Activated CD8-positive, alpha-beta memory T cell treated with anti-CD3 and anti-CD28 coated beads, Interleukin-2, amount 50 U/mL, for 4 hours (primary cell): ENCODE data around the gene NDUFB2.
"Not testable (repeated sequence)": the region's sequence is repeated elsewhere in the genome, so short reads cannot be mapped to it uniquely, and the experiment has no call there.

ENCODE experiments used
- DNase-seq: peaks from one replicate; pipeline ENCODE4 v3.0.0-alpha.2; 2020

The NDUFB2 gene

GRCh38 chr7:140694592-140694991, 1.9 kb upstream of the NDUFB2 start:
- no peak for DNase-seq

- DNase-seq = no peak
These were observed 1.1 kb upstream of the NDUFB2 start for GRCh38 chr7:140695381-140695780.

GRCh38 chr7:140696024-140696679, 356 bp upstream of the NDUFB2 start:
- DNase-seq = peak; percentile 97

GRCh38 chr7:140697447-140698143, 1.1 kb downstream of the NDUFB2 start:
- no peak for DNase-seq

- no peak for DNase-seq
These were observed 2.0 kb downstream of the NDUFB2 start for GRCh38 chr7:140698477-140698876.

- no peak for DNase-seq
These were observed 6.3 kb downstream of the NDUFB2 start for GRCh38 chr7:140702774-140703173.

- DNase-seq = no peak
These were observed 7.7 kb downstream of the NDUFB2 start for GRCh38 chr7:140704205-140704604.

GRCh38 chr7:140707132-140707531, 10.6 kb downstream of the NDUFB2 start:
- no peak for DNase-seq

GRCh38 chr7:140708764-140709163, 12.3 kb downstream of the NDUFB2 start:
- not testable (repeated sequence) for DNase-seq

GRCh38 chr7:140712392-140712791, 15.9 kb downstream of the NDUFB2 start:
- DNase-seq = not testable (repeated sequence)

GRCh38 chr7:140714331-140715040, 18.0 kb downstream of the NDUFB2 start:
- DNase-seq = no peak

GRCh38 chr7:140719721-140720120, 23.2 kb downstream of the NDUFB2 start:
- no peak for DNase-seq

- no peak for DNase-seq
These were observed 25.7 kb downstream of the NDUFB2 start for GRCh38 chr7:140722254-140722653.

- peak; percentile 28 for DNase-seq
These were observed 26.5 kb downstream of the NDUFB2 start for GRCh38 chr7:140723006-140723405.

GRCh38 chr7:140723574-140723973, 27.1 kb downstream of the NDUFB2 start:
- no peak for DNase-seq

- DNase-seq = no peak
These were observed 28.2 kb downstream of the NDUFB2 start for GRCh38 chr7:140724706-140725105.

GRCh38 chr7:140726281-140726680, 29.8 kb downstream of the NDUFB2 start:
- no peak for DNase-seq

- no peak for DNase-seq
These were observed 35.9 kb downstream of the NDUFB2 start for GRCh38 chr7:140732416-140732815.

GRCh38 chr7:140734096-140734495, 37.6 kb downstream of the NDUFB2 start:
- DNase-seq = no peak

GRCh38 chr7:140734729-140735128, 38.2 kb downstream of the NDUFB2 start:
- DNase-seq = no peak

GRCh38 chr7:140738280-140738679, 41.8 kb downstream of the NDUFB2 start:
- DNase-seq = no peak

- not testable (repeated sequence) for DNase-seq
These were observed 46.7 kb downstream of the NDUFB2 start for GRCh38 chr7:140743255-140743654.

GRCh38 chr7:140744005-140744404, 47.5 kb downstream of the NDUFB2 start:
- DNase-seq = no peak
